ENCODE data around the gene RAB11FIP3.

DNA sequence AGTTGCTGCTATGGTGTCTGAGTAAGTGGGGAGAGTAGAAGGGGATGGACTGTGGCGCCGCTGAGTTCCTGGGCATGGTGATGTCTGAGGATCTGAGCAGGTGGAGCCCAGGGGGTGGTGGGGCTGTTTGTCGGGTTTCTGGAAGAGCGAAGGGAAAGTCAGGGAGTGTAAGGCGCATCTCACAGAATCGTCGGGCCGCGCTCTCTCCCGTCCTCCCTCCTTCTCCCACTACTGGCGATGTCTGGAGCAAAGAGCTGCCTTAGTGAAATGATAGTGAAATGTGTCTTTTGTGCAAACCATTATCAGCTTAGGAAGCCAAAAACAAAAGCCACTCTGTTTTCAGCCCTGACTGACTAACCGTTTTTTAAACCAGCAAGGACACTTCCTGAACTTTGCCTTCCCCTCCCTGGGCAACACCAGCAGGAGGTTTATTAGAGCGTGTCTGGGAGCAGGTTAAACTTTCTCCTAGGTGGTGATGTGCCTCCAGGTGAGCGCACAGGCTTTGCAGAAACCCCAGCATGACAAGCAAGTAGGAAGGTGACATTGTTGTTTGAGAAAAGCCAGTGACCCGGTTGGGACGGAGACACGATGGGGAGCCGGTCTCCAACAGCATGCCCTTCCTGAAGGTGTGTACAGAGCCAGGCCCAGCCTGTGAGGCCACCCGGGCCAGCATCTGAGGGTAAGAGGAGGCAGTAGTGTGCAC lies 49.1 kb downstream of the RAB11FIP3 start:
- TF ChIP-seq, protein P1, sequence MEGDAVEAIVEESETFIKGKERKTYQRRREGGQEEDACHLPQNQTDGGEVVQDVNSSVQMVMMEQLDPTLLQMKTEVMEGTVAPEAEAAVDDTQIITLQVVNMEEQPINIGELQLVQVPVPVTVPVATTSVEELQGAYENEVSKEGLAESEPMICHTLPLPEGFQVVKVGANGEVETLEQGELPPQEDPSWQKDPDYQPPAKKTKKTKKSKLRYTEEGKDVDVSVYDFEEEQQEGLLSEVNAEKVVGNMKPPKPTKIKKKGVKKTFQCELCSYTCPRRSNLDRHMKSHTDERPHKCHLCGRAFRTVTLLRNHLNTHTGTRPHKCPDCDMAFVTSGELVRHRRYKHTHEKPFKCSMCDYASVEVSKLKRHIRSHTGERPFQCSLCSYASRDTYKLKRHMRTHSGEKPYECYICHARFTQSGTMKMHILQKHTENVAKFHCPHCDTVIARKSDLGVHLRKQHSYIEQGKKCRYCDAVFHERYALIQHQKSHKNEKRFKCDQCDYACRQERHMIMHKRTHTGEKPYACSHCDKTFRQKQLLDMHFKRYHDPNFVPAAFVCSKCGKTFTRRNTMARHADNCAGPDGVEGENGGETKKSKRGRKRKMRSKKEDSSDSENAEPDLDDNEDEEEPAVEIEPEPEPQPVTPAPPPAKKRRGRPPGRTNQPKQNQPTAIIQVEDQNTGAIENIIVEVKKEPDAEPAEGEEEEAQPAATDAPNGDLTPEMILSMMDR (IDR thresholded peaks at IDR 0.05 in 8 of 11, conservative IDR thresholded peaks at IDR 0.05 in 3 of 11), result no peak
- no peak for TF ChIP-seq POLR2AphosphoS5 (IDR thresholded peaks at IDR 0.05)

All from spleen (tissue), 7 donors.